GM20000 (cell line): ENCODE results near the gene NUDT4.
"Not testable (repeated sequence)": the region's sequence is repeated elsewhere in the genome, so short reads cannot be mapped to it uniquely, and the experiment has no call there.

Source experiments
- DNase-seq: peaks from one replicate; pipeline ENCODE4 v3.0.0; 2012; ENCODE audit warnings: low spot score
- TF ChIP-seq, protein P1 (sequence below): IDR thresholded peaks from 2 replicates; pipeline ENCODE4 v1.5.1; 2012; ENCODE audit warnings: mild to moderate bottlenecking, control low read depth; ENCODE audit errors: extremely low read depth, missing control alignments

Gene NUDT4

DNA sequence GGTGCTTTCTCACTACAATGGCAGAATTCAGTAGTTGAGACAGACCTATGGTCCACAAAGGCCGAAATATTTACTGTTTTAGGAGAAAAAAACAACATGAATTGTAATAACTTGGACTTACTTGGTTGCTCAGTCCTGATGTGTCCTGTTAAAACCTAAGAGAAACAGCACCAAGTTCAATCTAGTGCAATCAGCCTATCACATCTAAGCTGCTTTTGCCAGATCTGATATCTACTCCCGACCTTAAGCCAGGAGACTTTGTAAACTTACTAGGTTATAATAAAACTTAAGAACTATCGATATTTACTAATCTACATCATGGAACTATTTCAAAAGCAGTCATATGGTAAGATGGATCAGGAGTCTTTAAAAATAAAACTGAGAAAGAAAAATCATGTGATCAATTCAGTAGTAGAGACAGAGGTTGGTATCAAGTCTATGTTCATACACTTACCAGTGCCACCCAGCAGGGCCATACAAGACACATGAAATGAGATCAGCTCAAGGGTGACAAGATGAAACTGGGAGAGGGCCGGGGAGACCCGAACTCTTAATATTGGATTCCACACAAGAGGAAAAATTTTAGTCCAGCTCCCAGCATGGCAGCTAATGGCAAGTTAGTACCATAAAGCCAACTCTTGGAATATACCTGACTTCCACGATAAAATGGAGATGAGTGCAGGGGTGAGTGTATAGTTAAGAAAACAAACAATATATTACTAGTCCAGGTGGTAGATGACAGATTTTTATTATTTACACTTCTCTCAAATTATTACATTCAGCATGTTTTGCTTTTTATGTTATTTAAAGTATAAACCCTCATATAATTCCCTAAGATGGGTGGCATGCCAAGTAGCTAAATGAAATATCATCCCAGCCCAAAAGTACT lies 27.5 kb downstream of the NUDT4 start:
- TF ChIP-seq, protein P1, sequence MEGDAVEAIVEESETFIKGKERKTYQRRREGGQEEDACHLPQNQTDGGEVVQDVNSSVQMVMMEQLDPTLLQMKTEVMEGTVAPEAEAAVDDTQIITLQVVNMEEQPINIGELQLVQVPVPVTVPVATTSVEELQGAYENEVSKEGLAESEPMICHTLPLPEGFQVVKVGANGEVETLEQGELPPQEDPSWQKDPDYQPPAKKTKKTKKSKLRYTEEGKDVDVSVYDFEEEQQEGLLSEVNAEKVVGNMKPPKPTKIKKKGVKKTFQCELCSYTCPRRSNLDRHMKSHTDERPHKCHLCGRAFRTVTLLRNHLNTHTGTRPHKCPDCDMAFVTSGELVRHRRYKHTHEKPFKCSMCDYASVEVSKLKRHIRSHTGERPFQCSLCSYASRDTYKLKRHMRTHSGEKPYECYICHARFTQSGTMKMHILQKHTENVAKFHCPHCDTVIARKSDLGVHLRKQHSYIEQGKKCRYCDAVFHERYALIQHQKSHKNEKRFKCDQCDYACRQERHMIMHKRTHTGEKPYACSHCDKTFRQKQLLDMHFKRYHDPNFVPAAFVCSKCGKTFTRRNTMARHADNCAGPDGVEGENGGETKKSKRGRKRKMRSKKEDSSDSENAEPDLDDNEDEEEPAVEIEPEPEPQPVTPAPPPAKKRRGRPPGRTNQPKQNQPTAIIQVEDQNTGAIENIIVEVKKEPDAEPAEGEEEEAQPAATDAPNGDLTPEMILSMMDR = no peak
- DNase-seq = no peak

DNA sequence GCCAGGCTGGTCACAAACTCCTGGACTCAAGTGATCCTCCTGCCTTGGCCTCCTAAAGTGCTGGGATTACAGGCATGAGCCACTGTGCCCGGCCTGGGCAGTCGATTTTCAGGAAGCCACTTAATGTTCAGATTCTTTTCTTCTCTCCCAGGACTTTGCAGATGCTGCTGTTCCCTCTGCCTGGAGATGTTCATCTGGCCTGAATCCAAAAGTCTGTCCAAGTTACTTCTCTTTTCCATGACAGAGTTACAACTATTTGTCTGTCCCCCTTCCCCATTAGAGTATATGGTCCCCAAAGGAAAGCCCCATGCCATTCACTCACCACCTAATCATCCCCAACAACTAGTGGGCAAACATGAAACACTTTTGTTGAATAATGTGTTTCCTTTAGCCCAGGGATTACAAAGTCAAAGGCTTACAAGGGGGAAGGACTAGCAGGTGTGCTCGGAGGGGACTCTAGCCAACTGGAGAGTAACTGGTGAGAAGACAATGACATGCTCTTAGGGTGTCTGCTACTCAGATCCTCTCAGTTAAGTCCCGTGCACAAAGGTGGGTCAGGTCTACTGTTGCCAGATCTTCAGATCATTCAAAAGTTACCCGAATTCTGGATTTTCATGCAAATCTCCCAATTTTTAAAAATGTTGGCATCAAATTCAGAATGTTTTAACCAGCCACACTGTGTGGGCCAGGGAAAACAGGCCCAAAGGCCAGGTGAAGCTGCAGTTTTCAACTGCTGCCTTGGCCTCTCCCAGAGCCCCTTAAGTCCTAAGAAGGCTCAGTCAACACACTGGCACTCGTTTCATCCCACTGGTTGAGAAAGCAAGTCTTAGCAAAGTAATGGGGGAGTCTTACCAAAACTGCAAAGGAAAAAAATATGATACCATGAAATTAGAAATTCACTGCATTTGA lies 29.6 kb downstream of the NUDT4 start:
- no peak for DNase-seq
- TF ChIP-seq, protein P1 = no peak

DNA sequence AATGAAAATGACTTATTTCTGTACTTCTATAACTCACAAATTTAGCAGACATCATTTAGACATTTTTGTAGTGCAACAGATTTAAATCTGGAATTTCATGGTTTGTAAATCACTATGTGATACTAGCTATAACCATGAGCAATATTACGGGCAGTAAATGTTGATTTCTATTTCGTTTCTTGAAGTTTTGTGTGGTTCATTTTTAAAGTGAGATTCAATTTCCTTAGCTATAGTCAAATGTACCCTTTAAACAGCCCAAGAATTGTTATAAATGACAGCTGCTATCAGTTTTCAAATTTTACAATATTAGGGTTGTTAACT lies 30.2 kb downstream of the NUDT4 start:
- TF ChIP-seq, protein P1 = no peak
- no peak for DNase-seq

DNA sequence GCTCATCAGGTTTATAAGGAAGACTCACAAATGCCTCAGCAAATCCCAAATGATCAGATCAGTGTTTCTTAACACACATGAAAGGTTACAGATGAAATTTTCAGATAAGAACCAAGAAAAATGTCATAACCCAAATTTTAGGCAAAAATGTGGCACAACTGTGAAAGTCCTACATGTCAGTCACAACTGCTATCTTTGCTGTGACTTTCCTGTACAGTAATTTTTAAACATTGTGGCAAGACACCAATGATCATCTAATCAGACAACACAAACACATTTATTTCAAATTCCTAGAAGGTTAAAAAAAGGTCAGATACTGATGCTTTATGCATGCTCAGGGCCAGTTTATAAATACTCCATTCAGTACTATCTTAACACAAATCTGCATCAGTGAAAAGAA lies 31.1 kb downstream of the NUDT4 start:
- no peak for DNase-seq
- TF ChIP-seq, protein P1 = no peak

DNA sequence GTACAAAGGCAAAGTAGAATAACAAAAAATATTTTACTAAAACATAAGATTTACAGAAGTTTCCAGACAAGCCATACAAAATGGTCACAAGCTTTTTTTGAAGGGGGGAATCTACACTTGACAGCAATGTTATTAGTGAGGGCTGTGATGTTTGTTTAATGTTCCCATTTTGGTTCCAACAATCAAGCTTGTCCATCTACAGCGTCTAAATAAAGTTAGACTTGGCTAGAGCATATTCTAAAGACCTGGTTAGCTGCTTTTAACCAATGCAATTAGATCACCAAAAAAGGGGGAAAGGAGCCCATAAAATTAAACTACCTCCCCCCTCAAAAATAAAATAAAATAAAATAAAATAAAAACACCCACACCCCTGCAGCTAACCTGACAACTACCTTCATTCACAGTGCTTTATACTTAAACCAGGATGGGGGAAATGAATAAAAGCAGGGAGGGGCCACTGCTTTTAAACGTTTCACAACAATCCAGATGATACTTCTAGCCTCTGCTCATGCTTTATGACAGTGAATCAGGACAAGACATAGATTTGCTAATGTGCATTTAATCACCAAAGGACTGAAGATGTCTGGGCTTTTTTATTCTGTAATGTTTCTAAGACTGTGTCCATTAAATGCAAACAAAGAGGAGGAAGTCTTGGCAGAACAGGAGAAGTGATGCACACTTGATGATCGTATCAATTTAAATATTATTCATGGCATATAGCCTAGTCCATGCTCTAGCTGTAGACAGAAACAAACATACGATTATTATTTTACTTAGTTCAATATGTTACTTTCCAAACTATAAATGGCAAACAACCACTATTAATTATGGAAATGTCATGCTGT lies 31.8 kb downstream of the NUDT4 start:
- DNase-seq = not testable (repeated sequence)

DNA sequence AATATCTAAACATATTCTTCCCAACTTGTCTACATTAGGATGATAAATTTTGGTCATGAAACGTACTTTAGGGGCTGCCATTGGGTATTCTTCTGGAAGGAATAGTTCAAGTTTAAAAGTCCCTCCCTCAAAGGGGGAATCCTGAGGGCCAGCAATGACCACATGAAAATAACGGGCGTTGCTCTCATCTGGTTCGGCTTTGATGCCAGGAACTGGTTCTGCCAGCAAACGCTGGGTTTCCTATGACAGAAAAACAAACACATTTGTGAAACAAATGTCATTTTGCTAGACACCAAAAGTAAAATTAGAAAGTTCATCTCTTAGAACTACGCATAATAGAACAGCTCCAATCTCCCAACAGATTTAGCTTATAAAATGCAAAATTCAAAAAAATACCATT lies 33.3 kb downstream of the NUDT4 start:
- DNase-seq = not testable (repeated sequence)

DNA sequence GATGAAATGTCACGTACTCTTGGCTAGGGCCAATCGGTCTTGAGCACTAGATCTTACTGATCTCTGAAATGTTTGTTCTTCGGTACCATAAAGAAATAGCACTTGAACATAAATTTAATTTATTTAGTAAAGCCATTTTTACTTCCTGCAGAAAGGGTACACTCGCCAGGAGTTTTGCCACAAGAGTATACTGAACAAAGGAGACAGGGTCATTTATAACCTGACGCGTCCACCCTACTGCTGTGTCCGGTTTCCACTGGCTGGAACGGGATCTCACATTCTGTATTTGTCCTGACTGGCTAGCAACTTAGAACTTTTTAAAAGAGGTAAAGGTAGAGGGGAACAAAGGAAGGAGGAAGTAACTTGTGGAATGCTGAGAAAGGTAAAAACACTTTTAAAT lies 34.7 kb downstream of the NUDT4 start:
- not testable (repeated sequence) for DNase-seq

DNA sequence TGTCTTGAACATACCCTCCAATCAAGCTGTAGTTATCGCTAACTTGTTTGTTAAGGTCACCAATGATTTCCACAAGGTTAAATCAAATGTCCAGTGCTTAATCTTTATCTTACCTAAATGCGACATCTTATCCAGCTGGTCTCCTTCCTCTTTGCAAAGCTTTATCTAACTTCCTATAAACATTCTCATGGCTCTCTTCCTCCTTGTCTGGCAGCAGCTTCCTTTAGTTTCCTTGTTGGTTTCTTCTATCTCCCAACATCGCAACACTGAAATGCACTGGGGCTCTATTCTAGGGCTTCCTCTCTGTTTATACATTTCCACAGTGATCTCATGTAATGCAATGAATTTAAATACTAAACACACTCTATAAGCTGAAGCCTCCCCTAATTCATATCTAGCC lies 35.3 kb downstream of the NUDT4 start:
- TF ChIP-seq, protein P1 = no peak
- DNase-seq = no peak
